ENCODE data around the gene LARGE1. TPM values are rescaled to one million over a fixed set of nuclear protein-coding genes. Genes with fewer than 3 reads are reported as not detected.

Gene LARGE1
- total and polyA plus RNA-seq, 8 donors: 4.1 to 29.3 (median 13.7) TPM

DNA sequence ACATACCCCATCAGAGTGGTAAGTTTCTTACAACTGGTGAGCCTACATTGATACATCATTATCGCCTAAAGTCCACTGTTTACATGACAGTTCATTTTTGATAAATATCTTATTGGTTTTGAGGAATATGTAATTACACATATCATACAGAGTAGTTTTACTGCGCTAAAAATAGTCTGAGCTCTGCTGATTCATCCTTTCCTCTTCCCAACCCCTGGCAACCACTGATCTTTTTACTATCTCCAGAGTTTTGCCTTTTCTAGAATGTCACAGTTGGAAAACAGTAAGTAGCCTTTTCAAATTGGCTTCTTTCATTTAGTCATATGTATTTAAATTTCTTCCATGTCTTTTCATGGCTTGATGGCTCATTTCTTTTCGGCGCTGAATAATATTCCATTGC lies 112.8 kb downstream of the LARGE1 start:
- TF ChIP-seq, protein P1, sequence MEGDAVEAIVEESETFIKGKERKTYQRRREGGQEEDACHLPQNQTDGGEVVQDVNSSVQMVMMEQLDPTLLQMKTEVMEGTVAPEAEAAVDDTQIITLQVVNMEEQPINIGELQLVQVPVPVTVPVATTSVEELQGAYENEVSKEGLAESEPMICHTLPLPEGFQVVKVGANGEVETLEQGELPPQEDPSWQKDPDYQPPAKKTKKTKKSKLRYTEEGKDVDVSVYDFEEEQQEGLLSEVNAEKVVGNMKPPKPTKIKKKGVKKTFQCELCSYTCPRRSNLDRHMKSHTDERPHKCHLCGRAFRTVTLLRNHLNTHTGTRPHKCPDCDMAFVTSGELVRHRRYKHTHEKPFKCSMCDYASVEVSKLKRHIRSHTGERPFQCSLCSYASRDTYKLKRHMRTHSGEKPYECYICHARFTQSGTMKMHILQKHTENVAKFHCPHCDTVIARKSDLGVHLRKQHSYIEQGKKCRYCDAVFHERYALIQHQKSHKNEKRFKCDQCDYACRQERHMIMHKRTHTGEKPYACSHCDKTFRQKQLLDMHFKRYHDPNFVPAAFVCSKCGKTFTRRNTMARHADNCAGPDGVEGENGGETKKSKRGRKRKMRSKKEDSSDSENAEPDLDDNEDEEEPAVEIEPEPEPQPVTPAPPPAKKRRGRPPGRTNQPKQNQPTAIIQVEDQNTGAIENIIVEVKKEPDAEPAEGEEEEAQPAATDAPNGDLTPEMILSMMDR (IDR thresholded peaks at IDR 0.05): no peak
- H3K36me3 ChIP-seq: no peaks in the 10 kb centered on the region
- H3K4me3 ChIP-seq: no peak overlapping the region
- intact Hi-C loops (cut with DNase I): no loop called here
- 94% methylated on average over 4 of the region's 4 CpGs for WGBS, 2 donors
- ATAC-seq (no peak), DNase-seq (no peak), FAIRE-seq (no peak)
- no peaks in the 10 kb centered on the region for H3K27me3 ChIP-seq
- no peak overlapping the region for H3K27ac ChIP-seq
- no peaks in the 10 kb centered on the region for H3K4me1 ChIP-seq
- H3K9me3 ChIP-seq: no peaks in the 10 kb centered on the region

DNA sequence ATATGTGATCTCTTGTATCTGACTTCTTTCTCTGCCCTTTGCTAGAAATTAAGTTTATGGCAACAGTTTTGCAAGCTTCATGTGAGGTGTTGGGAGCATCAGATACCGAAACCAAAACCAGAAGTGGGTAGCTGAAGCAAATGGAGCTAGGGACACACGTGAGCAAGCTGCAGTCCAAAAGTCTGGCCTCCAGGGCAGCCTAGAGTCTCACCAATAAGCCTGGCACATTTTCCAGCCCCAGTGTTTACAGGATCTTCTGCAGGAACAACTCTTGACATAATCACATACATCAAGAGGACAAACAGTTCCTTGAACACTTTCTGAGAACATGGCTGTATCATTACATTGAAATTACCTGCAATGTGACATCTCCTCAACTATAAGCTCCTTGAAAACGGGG lies 114.1 kb downstream of the LARGE1 start:
- ATAC-seq: no peak
- Histone ChIP-seq H3K36me3 (no peaks in the 10 kb centered on the region), H3K9me3 (no peaks in the 10 kb centered on the region), H3K27me3 (no peaks in the 10 kb centered on the region), H3K4me3 (no peak overlapping the region), H3K27ac (no peak overlapping the region), H3K4me1 (no peaks in the 10 kb centered on the region)
- DNase-seq: no peak
- 44 to 54% methylated on average over 3 of the region's 3 CpGs for WGBS, 2 donors
- TF ChIP-seq, protein P1 (IDR thresholded peaks at IDR 0.05): no peak
- intact Hi-C loops (cut with DNase I): no loop called here
- FAIRE-seq: no peak

DNA sequence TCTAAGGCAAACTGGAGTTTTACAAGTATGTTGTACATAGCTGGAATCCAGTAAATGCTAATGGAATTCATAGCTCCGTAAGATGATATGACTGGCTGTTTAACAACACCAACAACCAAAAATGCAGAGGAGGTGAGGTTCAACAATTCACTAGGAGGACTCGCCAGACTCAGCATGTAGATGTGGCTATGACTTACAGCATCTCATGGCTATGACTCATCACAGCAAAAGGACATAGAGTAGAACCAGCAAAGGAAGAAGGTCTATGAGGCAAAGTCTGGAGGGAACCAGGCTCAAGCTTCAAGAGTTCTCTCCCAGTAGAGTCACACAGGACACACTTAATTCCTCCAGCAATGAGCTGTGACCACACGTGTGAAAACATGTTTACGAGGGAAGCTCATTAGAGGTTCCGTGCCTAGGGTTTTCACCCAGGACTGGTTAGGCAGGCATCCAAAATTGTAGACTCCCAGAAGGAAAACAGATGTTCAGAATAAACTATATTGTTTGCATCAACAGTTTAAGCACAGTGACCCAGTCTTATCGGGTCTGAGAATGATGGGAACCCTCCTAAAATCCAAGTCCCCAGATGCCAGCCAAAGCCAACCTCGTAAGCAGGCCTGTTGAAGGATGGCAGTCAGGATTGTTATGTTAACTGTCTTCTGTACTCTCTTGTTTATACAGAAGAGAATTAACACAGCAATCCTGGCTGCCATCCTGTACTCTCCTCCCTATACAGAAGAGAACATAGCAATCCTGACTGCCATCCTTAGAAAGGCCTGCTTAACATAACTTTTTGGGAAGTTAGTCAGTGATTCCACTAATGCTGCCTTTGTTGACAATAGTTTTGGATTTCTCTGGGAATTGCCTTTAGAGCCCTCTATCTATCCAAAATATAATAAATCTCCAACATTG lies 116.6 kb downstream of the LARGE1 start:
- 88 to 90% methylated on average over 7 of the region's 7 CpGs for WGBS, 2 donors
- ATAC-seq (peak in 2 of 4 donors; percentile 49 to 72), FAIRE-seq (no peak), DNase-seq (no peak)
- Histone ChIP-seq H3K36me3 (no peaks in the 10 kb centered on the region), H3K9me3 (no peaks in the 10 kb centered on the region), H3K4me3 (no peak overlapping the region), H3K4me1 (no peaks in the 10 kb centered on the region), H3K27ac (no peak overlapping the region), H3K27me3 (no peaks in the 10 kb centered on the region)
- TF ChIP-seq, protein P1 (IDR thresholded peaks at IDR 0.05): no peak
- intact Hi-C loops (cut with DNase I): no loop called here

DNA sequence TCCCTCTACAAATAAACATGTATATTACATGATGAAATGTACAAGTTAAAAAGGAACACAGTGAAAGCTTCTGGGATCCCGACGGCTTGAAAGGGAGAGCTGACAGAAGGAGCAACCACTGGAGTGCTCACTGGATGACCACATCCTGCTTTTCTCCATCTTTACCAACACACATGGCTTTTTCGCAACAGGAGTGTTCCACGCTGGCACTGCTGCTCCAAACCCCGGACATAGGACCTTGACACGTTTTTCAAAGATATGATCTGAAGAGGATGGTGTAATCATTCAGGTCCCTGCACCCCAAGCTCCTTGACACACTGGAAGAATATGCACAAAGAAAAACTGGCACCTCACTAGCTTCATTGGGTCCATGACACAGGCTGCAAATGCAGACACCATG lies 121.9 kb downstream of the LARGE1 start:
- TF ChIP-seq, protein P1 (IDR thresholded peaks at IDR 0.05): no peak
- Histone ChIP-seq H3K4me3 (no peak overlapping the region), H3K4me1 (no peaks in the 10 kb centered on the region), H3K9me3 (no peaks in the 10 kb centered on the region), H3K27me3 (no peaks in the 10 kb centered on the region), H3K36me3 (no peaks in the 10 kb centered on the region), H3K27ac (no peak overlapping the region)
- FAIRE-seq (no peak), DNase-seq (no peak), ATAC-seq (no peak)
- 60 to 72% methylated on average over 6 of the region's 6 CpGs for WGBS, 2 donors
- intact Hi-C loops (cut with DNase I): no loop called here

DNA sequence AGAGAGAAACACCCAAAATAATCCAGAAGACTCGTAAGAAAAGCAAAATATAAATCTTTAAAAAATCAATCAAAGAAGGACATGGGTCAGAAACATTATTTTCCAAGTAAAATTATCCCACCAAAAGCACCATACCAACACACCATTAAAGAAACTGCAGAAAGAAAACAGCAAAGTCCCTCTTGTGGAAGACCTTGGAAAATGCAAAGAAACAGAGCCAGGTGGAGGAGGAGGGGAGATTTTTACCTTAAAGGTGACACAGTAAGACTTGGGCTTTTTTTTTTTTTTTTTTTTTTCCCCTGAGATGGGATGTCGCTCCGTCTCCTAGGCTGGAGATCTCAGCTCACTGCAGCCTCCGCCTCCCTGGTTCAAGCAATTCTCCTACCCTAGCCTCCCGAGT lies 123.8 kb downstream of the LARGE1 start:
- intact Hi-C loops (cut with DNase I): no loop called here
- no peak for FAIRE-seq
- no peak overlapping the region for H3K4me3 ChIP-seq
- no peaks in the 10 kb centered on the region for H3K36me3 ChIP-seq
- H3K9me3 ChIP-seq: no peaks in the 10 kb centered on the region
- no peak for DNase-seq
- no peak for ATAC-seq
- TF ChIP-seq, protein P1 (IDR thresholded peaks at IDR 0.05): no peak
- WGBS, 2 donors: 97 to 99% methylated on average over 5 of the region's 5 CpGs
- no peaks in the 10 kb centered on the region for H3K27me3 ChIP-seq
- H3K27ac ChIP-seq: no peak overlapping the region
- no peaks in the 10 kb centered on the region for H3K4me1 ChIP-seq
